ENCODE results near the gene GAD1. TPM values are rescaled to one million over a fixed set of nuclear protein-coding genes. Genes with fewer than 3 reads are reported as not detected.

Gene GAD1
- total RNA-seq, 4 donors from 2014 or later: 0.19 to 4.2 (median 0.26) TPM; not detected in 1

DNA sequence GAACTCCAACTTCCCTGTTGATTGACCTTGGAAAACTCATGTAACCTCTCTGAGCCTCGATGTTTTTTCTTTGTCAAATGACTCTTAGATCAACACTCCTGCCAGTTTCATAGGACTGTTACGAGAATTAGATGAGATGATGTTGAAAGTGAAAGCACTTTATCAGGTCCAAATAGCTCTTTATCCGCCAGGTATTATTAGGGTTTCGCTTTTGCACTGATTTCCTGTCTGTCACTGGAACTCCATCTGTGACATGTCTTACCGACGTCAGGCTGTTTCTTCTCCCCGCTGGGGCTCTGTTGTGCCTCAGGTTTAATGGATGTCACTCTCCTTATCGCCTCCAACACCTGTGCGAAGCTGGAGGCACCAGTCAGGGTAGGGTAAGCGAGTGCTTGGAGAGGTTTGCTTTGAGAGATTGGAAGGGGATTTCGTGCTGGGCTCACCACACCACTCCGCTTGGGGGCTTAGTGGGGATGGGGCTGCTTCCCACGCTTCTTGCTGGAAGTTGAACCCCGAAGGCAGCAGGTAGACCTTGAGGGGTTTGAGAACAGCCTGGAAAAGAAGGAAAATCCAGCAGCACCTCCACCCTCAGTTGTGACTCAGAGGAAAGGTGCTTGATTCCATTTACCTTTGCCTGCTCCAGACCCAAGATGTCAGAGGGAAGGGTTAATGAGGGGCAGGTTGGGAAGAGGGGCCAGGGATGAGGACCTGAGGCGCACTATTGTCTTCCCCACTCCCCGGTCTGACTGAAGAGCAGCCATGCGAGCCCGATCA is 4.3 kb downstream of the GAD1 start:
- DNase-seq: no peak
- Histone ChIP-seq H3K36me3 (no peaks in the 10 kb centered on the region), H3K4me1 (peaks cover 62 to 80% (median 67%) of the 10 kb centered on the region in 3 donors), H3K27ac (no peak overlapping the region), H3K27me3 (peaks cover 29 to 100% (median 56%) of the 10 kb centered on the region in 4 donors), H3K4me3 (peak overlapping the region; percentile 14 to 57 (median 34)), H3K9me3 (no peaks in the 10 kb centered on the region)
- intact Hi-C loops (cut with DNase I): no loop called here
- WGBS, 2 donors: 12 to 26% methylated on average over 13 to 16 of the region's 18 CpGs
- no peak for TF ChIP-seq CTCF (IDR thresholded peaks at IDR 0.05)
- TF ChIP-seq POLR2A (IDR thresholded peaks at IDR 0.05): no peak

DNA sequence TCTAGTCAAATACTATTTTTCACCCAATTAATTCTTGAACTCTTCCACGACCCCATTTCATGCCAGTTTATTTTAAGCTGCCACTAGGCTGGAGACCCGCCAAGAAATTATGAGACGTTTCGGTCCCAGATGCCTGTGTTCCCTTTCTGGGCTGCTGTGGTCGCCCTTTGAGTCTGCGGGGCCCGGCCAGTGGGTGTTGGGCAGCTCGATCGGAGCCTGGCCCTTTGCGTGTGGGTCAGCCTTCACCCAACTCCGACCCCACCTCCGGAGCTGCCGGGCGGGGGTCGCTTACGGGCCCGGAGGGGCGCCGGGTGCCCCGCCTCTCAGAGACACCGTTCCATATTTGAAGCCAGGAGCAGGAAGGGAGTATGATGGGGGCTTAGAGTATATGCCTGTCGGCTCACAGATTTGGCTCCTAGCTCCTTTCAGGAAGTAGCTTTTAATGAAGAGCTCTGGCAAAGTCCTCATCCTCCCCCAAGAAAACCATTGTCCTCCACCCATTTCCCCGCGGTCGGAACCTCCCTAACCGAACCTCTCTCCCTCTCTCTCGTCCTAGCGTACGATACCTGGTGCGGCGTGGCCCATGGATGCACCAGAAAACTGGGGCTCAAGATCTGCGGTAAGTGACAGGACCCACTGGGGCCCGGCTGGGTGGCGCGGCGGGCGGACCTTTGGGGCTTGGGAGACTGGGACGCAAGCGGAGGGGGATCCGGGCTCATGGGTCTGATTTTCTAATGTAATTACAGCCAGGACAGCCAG is 5.0 kb downstream of the GAD1 start:
- WGBS, 2 donors: 19 to 25% methylated on average over 13 to 30 of the region's 40 CpGs
- Histone ChIP-seq H3K4me1 (peaks cover 54 to 72% (median 59%) of the 10 kb centered on the region in 3 donors), H3K27me3 (peaks cover 29 to 100% (median 52%) of the 10 kb centered on the region in 4 donors), H3K27ac (no peak overlapping the region), H3K9me3 (no peaks in the 10 kb centered on the region), H3K4me3 (peak overlapping the region in 2 of 4 donors; percentile 41 to 57), H3K36me3 (no peaks in the 10 kb centered on the region)
- intact Hi-C loops (cut with DNase I): no loop called here
- TF ChIP-seq CTCF (IDR thresholded peaks at IDR 0.05): no peak
- TF ChIP-seq POLR2A (IDR thresholded peaks at IDR 0.05): no peak
- no peak for DNase-seq

DNA sequence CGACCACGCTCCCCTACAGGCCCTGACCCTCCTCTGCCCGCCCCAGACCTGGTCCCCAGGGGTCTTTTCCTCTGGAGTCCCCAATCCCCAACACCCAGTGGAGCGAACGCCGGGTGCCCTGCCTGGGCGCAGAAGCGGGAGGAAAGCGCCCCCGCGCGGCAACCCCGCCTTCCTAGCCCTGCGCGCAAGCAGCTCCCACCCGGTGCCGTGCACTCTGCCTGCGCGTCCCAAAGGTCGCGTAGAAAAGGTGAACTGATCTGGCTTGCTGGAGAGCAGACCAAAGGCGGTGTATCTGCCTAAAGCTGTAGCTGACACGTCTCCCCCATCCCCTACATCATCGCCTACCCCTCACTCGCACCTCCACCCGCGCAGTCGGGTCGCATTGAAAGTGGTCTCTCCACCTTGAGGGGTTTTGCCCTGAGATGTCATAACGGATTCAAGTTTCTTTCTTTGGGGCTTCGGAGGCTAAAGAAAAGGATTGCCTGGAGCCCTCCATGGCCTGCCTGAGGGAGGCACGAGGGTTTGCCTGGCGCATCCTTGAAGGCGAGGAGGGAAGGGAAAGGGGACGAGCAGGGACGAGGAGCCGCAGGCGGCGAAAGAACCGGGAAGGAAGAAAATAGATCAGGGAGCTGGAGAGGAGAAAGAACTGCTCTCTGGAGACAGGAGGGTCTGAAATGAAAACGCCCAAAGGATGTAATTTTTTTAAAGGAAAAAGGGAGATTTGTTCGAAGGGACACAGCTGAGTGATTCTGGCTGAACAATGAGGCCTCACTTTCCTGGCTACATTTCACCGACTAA is 5.8 kb downstream of the GAD1 start:
- 16 to 31% methylated on average over 9 to 29 of the region's 43 CpGs for WGBS, 2 donors
- H3K4me1 ChIP-seq: peaks cover 46 to 65% (median 52%) of the 10 kb centered on the region in 3 donors
- TF ChIP-seq CTCF (IDR thresholded peaks at IDR 0.05) (peak in 1 of 6 experiments; percentile 23), POLR2A (IDR thresholded peaks at IDR 0.05) (no peak)
- peaks cover 29 to 100% (median 48%) of the 10 kb centered on the region in 4 donors for H3K27me3 ChIP-seq
- H3K27ac ChIP-seq: no peak overlapping the region
- H3K4me3 ChIP-seq: peak overlapping the region in 3 of 4 donors; percentile 26 to 57 (median 41)
- no peaks in the 10 kb centered on the region for H3K9me3 ChIP-seq
- intact Hi-C loops (cut with DNase I): no loop called here
- no peak for DNase-seq
- no peaks in the 10 kb centered on the region for H3K36me3 ChIP-seq

- H3K4me3 ChIP-seq: peak overlapping the region; percentile 6 to 57 (median 34)
- peaks cover 27 to 99% (median 42%) of the 10 kb centered on the region in 4 donors for H3K27me3 ChIP-seq
- no peak overlapping the region for H3K27ac ChIP-seq
- intact Hi-C loops (cut with DNase I): no loop called here
- H3K36me3 ChIP-seq: no peaks in the 10 kb centered on the region
- 34 to 39% methylated on average over 7 to 13 of the region's 61 CpGs for WGBS, 2 donors
- DNase-seq: no peak
- H3K4me1 ChIP-seq: peaks cover 38 to 57% (median 44%) of the 10 kb centered on the region in 3 donors
- TF ChIP-seq CTCF (IDR thresholded peaks at IDR 0.05) (no peak), POLR2A (IDR thresholded peaks at IDR 0.05) (no peak)
- no peaks in the 10 kb centered on the region for H3K9me3 ChIP-seq
Measured at GRCh38 chr2:170823088-170823897, 6.6 kb downstream of the GAD1 start.
